ENCODE results near the gene SHC4.
"Not testable (repeated sequence)": the region's sequence is repeated elsewhere in the genome, so short reads cannot be mapped to it uniquely, and the experiment has no call there.

Gene SHC4

DNA sequence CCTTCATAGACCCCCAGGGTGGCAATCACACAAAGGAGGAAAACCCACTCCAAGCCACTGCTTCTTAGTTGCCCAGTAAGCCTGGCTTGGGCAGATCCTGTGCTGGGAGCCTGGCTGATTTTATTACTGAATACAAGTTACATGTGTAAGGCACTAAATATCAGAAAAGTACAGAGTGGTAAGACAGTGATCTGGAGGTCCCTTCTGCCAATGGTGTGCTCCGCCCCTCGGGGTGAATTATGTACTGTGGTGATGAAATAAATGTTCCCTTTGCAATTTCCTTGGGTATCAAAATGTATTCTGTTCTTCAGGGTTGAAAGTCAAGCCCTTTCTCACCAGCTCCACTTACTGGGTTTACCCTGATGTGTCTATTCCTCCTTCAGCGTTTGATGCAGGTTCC is 47.0 kb downstream of the SHC4 start:
- DNase-seq = no peak

GRCh38 chr15:48915861-48916260 is 47.9 kb downstream of the SHC4 start:
- no peak for DNase-seq

DNA sequence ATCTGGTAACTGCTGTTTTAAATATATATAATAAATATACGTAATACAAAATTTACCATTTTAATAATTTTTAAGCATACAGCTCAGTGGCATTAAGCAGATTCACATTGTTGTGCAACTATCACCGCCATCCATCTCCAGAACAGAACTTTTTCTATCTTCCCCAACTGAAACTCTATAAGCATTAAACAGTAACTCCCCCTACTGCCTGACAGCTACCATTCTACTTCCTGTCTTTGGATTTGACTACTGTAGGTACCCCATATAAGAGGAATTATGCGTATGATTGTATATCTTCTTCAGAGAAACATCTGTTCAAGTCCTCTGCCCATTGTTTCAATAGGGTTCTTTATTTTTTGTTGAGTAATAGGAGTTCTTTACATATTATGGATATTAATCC is 49.0 kb downstream of the SHC4 start:
- no peak for DNase-seq

- no peak for DNase-seq
These were observed 50.6 kb downstream of the SHC4 start for GRCh38 chr15:48913141-48913540.

GRCh38 chr15:48910554-48910953 is 53.2 kb downstream of the SHC4 start:
- not testable (repeated sequence) for DNase-seq

DNA sequence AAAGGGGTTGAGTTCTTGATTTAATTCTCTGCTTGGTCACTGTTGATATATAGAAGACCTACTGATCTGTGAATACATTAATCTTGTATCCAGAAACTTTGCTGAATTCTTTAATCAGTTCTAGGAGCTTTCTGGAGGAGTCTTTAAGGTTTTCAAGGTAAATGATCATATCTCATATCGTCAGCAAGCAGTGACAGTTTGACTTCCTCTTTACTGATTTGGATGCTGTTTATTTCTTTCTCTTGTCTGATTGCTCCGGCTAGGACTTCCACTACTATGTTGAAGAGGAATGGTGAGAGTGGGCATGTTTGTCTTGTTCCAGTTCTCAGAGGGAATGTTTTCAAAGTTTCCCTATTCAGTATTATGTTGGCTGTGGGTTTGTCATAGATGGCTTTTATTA is 54.4 kb downstream of the SHC4 start:
- DNase-seq = not testable (repeated sequence)

GRCh38 chr15:48905847-48906246 is 57.9 kb downstream of the SHC4 start:
- no peak for DNase-seq

- DNase-seq = no peak
These were observed 58.5 kb downstream of the SHC4 start for GRCh38 chr15:48905216-48905615.

- DNase-seq = no peak
These were observed 59.0 kb downstream of the SHC4 start for GRCh38 chr15:48904758-48905157.

DNA sequence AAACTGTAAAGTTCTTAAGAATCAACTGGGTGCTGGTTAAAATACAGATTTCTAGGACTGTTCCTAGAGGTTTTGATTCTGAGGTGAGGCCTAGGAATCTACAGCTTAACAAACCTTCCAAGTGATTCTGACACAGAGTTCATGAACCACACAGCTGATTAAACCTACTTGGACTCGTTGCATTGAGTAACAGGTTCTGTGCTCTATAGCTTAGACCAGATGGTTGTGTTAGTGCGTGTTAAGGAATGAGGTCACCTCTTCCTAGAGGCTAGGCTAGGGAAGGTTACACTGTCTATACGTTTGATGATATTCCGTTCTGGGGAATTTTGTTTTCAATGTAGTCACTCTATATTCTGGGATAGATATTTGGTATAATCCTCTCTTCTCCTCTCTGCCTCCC is 63.9 kb downstream of the SHC4 start:
- DNase-seq = no peak

DNA sequence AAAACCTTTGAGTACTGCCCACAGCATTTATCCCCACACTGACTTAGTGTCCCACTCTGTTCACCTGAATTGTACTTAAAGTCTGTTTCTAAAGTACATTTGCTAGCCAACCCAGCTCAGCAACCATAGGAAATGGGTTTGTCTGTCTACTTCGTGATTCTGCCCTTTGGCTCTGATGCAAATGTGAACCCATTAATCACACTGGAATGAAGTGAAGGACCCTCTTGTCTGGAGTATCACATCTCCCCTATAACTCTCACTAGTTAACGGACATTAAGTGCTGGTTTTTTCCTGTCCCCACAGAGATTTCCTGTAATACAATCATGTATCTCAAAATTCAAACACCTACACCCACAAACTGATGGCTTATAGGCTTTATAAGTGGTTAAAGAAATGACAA is 65.3 kb downstream of the SHC4 start:
- no peak for DNase-seq

GRCh38 chr15:48898032-48898431 is 65.7 kb downstream of the SHC4 start:
- DNase-seq = no peak

GRCh38 chr15:48896869-48897814 is 66.6 kb downstream of the SHC4 start:
- no peak for DNase-seq

- DNase-seq = no peak
These were observed 70.4 kb downstream of the SHC4 start for GRCh38 chr15:48893311-48893710.

GRCh38 chr15:48891232-48891765 is 72.4 kb downstream of the SHC4 start:
- DNase-seq = no peak

DNA sequence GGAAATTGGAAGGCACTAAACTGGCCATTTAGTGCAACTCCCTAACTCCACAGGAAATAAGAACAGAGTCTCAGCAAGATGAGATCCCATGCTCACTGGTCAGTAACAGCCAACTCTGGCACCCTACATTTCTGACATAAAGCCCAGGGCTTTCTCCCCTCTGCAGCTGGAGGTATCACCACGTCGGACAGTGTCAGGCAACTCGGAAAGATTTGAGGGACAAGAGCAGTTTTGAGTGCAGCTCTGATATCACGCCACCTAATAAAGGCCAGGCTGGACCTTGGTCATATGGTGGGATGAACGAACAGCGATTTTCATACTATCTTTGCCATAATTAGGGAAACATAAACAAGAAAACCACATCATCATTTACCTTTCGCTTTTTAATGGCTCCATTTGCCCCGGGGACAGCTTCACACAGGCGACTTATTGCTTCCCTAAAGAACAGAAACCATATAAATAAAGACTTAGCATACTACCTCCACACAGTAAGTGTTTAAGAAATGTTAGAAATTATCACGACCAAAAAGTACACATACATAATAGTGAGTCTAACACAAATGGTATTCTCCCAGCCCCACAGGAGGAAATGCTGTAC is 73.2 kb downstream of the SHC4 start:
- no peak for DNase-seq

DNA sequence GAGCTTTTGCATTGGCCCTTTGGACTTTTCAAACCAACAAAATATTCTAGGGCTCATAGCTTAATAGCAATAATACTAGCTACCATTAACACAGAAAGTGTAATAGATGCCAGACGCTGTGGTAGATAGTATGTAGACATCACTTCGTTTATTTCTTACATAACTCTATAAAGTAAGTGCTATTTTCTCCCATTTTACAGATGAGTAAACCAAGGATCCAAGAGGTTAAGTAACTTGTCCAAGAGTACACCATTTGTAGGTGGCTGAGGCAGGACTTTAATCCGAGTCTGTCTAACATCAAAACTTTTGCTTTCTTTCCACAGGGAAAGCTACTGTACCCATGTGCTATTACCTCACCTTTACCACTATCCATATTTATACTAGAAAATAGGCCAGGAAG is 73.8 kb downstream of the SHC4 start:
- DNase-seq = no peak

DNA sequence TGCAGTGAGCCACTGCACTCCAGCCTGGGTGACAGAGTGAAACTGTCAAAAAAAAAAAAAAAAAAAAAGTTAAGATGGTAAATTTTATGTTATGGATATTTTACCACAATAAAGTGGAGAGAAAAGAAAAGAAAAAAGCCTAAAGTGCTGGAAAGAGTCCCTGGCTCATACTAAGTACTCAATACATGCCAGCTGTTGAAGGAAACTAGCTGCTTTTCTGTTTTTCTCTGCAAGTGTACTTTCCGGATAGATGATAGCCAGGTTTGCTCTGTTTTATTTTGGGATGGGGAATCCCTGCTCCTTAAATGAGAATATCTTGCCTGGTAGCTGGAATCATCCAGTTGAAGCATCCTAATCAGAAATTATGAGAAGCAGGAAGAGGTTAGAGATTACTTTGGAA is 74.9 kb downstream of the SHC4 start:
- no peak for DNase-seq

- no peak for DNase-seq
These were observed 75.5 kb downstream of the SHC4 start for GRCh38 chr15:48888191-48888590.

GRCh38 chr15:48887144-48887543 is 76.6 kb downstream of the SHC4 start:
- no peak for DNase-seq

DNA sequence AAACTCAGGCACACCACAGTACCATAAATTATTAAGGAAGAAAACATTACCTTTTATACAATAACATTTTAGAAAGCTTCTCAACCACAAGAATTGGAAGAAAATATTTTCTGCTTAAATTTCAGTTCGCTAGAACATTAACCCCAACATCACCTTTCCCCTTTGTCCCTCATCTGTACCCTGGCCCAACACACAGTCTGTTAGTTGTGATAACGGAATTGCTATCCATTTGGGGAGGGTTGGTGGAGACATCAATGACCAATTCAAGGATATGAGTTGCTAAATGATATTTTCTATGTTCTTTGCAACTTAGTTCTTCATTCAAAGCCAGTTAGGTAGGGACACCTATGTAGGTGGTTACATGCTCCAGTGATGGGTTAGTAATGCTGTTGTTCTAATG is 80.0 kb downstream of the SHC4 start:
- no peak for DNase-seq

DNA sequence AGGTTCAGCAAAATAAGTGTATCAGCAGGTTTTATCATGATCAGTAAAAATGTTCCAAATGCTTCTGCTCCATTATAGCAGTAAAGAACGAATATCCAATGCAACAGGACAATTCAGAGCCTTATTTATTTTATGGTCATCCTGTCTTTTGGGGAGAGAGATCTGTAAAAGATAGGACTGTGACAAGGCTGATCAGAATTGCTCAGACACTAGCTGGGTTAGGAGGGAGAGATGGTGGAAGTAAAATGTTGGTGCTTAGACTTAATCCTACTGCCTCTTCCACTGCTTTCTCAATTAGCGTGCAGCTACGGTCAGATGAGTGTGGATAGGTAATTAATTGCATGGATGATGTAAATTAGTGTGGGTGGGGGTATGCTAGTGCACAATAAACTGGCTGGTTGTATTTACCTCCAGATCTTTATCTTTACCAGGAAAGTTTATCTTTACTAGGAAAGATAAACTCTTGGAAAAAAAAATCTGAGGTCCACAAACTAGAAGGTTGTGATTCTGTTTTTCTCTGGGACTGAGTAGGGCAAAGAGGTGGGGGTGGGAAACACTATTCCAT is 83.6 kb downstream of the SHC4 start:
- no peak for DNase-seq

GRCh38 chr15:48877630-48878595 is 85.8 kb downstream of the SHC4 start, which contains the start of gene EID1:
Gene EID1 (plus strand): TSS chr15:48878134. CDS start chr15:48878177, 43 bp downstream.
- DNase-seq = peak; percentile 51
